KOPT-K1 (cell line): ENCODE measurements around the gene ACSS1.

Experiments used
- H3K27ac ChIP-seq: fragments of 200-600 bp; sonication (generic); 2 replicates; pipeline ENCODE4 v1.5.1; 2016; ENCODE audit warnings: antibody characterized with exemption, mild to moderate bottlenecking, low read depth, low read length; ENCODE audit not compliant: poor library complexity, severe bottlenecking
- H3K36me3 ChIP-seq: fragments of 200-600 bp; sonication (generic); 2 replicates; pipeline ENCODE4 v1.5.1; 2017; ENCODE audit warnings: antibody characterized with exemption, mild to moderate bottlenecking, low read length, moderate library complexity; ENCODE audit not compliant: insufficient read depth
- H3K9me3 ChIP-seq: fragments of 200-600 bp; sonication (generic); 2 replicates; pipeline ENCODE4 v1.5.1; 2017; ENCODE audit warnings: antibody characterized with exemption, low read length, mild to moderate bottlenecking; ENCODE audit not compliant: insufficient read depth, poor library complexity, severe bottlenecking

Gene ACSS1

DNA sequence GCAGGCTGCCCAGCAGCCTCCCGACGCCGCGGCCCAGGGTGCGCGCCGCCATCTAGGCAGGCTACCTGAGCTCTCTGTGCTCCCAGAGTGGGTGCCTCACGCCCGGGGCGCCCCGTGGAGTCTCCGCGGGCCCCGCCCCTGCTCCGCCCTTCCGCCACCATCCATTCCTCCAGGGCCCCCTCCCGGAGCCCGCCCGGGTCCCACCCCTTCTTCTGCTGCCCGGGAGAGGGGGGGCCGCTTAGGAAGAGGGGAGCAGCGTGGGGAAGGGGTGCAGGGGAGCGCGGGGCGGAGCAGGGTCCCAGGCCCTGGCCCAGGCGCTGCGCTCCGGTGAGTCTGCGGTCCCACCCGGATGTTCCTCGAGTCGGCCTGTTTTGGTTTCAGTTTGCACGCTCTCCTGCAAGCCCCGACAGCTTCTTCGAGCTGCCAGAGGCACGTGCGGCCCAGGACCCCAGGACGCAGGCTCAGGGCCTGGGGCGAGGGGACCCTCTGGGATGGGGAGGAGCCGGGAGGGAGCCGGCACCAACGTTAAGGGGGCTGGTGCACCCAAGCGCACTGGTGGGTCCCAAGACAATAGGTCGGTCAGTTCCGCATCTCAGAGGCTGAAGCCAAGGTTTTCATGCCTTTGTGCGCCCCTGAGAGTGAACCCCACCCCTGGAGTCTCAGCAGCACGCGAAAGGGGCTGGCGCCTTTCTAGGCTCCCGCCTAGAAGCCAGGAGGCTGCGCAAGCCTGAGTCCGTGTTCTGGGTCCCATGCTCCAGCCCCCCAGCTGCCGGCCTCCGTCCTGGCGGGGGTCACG is at the start of gene ACSS1:
ACSS1 (minus strand) TSS at position 89 of the 796 bp plus-strand sequence; CDS start at position 52, 37 bp downstream.
- H3K27ac ChIP-seq, result peak within 1 kb of the TSS; percentile 79
- no peaks in the 10 kb centered on the region for H3K9me3 ChIP-seq
- peaks cover 16% of the 10 kb centered on the region; the same call in 1 of the 2 replicates for H3K36me3 ChIP-seq

DNA sequence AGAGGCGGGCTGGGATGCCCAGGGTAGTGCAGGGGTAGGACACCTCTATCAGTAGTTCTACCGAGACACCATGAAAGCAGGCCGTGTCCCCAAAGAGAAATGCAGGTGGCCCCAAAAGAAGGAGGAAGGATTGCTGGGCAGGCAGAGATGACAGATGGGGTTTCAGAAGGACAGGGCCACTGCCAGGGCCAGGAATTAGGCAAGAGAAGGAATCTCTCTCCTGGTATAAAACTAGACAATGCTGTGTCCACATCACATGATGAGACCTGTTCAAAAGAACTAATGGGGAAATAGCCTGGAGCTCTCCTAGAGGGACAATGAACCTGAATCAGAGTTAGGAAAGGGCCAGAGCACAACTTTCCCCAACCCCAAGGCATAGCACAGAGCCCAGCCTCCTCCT is 45.6 kb upstream of the ACSS1 start:
- Histone ChIP-seq H3K9me3 (no peaks in the 10 kb centered on the region), H3K27ac (no peak overlapping the region), H3K36me3 (no peaks in the 10 kb centered on the region)

DNA sequence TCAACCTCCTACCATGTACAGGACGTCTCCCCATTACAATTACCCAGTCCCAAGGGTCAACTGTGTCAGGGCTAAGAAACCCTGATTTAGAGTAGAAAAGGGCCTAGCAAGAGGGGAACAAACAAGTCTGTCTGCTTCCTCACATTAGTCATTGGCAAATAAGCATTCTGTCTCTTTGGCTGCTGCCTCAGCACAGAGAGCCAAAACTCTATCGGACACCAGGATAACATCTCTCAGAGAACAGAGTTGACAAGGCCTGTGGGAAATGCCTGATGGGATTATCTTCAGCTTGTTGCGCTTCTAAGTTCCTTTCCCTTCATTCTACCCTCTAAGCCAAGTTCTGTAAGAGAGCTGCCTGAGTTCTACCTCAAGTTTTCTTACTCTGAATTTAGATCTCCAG is 43.0 kb upstream of the ACSS1 start:
- Histone ChIP-seq H3K27ac (no peak overlapping the region), H3K36me3 (no peaks in the 10 kb centered on the region), H3K9me3 (no peaks in the 10 kb centered on the region)

DNA sequence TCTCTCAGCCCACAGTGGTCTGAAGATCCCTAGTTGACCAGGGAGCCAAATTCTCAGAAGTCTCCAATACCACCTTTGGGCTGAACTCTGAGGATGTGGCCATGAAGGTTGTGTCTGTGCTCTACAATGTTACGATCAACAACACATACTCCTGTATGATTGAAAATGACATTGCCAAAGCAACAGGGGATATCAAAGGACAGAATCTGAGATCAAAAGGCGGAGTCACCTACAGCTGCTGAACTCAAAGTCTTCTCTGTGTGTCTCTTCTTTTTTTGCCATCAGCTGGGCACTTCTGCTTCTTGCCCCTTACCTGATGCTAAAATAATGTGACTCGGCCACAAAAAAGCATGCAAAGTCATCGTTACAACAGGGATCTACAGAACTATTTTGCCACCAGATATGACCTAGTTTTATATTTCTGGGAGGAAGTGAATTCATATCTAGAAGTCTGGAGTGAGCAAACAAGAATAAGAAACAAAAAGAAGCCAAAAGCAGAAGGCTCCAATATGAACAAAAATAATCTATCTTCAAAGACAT is 41.7 kb upstream of the ACSS1 start:
- Histone ChIP-seq H3K36me3 (no peaks in the 10 kb centered on the region), H3K9me3 (no peaks in the 10 kb centered on the region), H3K27ac (no peak overlapping the region)

DNA sequence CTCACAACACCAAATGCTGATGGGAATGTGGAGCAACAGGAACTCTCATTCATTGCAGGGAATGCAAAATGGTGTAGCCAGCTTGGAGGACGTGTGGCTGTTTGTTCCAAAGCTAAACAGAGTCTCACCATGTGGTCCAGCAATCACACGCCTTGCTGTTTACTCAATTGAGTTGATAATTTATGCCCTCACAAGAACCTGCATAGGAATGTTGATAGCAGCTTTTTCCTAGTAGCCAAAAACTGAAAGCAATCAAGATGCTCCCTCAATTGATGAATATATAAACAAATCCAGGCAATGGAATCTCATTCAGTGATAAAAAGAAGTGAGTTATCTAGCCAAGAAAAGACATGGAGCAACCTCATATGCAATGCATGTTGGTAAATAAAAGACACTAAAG is 39.6 kb upstream of the ACSS1 start:
- Histone ChIP-seq H3K36me3 (no peaks in the 10 kb centered on the region), H3K9me3 (no peaks in the 10 kb centered on the region), H3K27ac (no peak overlapping the region)

DNA sequence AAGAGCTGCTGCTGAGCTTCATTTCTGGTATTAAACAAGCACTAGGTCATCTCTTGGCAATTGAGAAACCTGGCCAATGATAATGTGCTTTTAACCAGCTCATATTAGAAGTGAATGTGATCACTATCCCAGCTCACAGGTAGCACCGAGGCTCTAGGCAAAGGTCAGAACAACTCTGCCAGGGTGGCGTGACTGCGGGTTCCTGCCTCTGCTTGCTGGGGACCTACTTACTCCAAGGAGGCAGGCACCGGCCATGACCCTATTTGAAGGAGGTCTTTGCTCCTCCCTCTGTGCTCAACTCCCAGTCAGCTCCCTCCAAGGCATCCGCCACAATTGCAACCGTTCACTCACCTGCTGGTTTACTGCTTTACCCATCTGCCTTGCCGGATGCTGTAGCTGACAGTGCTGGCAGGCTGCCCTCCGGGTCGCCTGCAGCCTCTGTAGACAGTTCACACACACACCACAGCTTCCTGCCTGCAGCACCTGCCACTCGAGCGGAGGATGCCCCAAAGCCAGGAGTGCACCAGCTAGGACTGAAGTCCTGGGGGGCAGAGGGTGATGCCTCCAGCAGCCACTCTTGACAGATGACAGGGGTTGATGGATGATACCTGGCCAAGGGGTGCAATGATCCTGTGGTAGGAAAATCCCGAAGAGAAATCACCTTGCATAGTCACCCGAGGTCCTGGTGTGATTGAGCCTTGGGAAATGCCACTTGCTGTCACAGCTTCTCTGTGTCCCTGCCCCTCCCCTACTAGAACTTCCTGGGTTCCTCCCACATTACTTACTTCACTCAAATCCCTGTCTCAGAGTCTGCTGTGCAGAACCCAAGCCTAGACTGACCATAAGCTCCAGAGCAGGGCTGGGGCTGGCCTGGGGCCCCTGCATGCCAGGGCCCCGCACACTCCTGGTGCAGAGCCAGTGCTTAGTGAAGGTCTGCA is 32.8 kb upstream of the ACSS1 start:
- Histone ChIP-seq H3K36me3 (no peaks in the 10 kb centered on the region), H3K27ac (peak overlapping the region; percentile 97), H3K9me3 (no peaks in the 10 kb centered on the region)

DNA sequence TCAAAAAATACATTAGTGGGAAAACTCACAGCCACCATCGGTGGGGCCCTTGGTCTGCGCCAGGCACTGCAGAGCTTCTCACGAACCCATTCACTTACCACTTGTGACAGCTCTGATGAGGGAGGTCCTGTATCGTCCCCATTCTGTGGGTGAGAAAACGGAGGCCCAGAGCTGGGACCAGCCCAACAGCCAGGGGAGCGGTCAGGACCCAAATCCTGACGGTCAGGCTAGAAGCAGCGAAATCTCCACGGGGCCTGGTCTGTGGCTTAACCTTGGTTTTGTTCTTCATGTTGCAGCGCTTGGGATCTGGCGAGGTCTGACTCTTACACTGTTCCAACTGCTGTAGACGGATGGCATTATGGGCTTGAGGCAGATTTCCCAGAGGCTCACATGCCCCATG is 31.7 kb upstream of the ACSS1 start:
- Histone ChIP-seq H3K27ac (peak overlapping the region; percentile 97), H3K9me3 (peaks cover 3% of the 10 kb centered on the region), H3K36me3 (no peaks in the 10 kb centered on the region)

DNA sequence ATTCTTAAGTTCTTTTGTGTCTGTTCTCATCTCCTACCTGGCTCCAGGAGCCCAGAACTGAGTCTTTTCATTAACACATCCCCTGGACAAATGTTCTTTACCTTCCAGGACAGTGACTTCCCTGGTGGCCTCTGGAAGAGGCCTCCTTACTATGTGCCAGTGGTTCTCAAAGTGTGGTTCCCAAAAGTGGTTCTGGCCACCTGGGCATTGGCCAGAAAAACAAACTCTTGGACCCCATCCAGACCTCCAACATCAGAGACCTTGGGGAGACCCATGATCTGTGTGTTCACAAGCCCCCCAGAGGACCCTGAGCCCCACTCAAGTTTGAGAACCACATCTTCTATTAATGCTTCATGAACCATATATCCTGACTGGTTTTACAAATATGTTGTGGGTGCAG is 31.2 kb upstream of the ACSS1 start:
- H3K27ac ChIP-seq, result peak overlapping the region; percentile 97
- H3K9me3 ChIP-seq, result peaks cover 9% of the 10 kb centered on the region
- no peaks in the 10 kb centered on the region for H3K36me3 ChIP-seq

DNA sequence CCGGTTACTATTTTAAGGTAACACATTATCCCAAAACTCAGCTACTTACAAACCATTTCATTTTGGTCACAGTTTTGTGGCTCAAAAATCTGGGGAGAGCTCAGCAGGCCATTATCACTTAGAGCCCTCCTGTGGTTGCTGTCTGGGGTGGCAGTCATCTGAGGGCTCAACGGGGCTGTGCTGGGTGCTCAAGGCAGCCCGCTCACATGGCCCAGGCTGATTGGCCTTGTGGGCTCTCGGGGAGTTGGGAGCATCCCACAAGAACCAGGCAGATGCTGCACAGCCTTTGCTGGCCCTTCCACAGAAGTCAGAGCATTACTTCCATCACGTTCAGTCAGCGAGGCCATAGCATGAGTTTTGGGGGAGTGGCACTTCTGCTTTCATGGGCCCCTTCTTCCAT is 30.3 kb upstream of the ACSS1 start:
- Histone ChIP-seq H3K36me3 (no peaks in the 10 kb centered on the region), H3K27ac (peak overlapping the region; percentile 97), H3K9me3 (peaks cover 17% of the 10 kb centered on the region)

DNA sequence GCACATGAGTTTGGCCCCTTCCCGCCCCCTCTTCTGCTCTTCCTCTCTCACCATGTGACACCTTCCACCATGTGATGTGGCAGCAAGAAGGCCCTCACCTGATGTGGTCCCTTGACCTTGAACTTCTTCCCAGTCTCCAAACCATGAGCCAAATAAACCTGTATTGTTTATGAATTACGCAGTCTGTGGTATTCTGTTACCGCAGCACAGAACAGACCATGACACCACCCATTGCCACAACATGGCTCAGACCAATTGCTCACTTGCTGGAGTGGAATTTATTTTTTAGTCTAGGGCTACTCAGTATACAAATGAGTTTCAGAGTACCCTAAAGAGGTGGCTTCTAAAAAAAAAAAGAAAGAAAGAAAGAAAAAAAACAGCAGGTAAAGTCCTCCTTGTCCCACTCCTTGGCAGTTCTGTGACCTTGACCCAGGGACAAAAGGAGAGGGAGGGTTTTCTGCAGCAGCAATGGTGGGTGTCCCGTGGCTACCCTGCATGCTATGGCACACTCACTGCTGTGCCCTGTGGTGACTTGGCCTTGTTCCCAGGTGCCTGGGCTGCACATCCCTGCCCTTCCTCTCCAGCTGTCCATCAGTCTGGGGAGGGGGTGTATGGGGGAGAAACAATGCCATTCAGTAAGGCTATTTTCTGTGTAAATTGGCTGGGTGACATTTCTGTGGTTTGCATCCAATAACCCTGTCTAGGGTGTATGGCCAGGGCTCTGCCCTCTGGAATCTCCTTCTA is 29.4 kb upstream of the ACSS1 start:
- peak overlapping the region; percentile 97 for H3K27ac ChIP-seq
- H3K9me3 ChIP-seq, result peaks cover 26% of the 10 kb centered on the region
- H3K36me3 ChIP-seq, result no peaks in the 10 kb centered on the region

DNA sequence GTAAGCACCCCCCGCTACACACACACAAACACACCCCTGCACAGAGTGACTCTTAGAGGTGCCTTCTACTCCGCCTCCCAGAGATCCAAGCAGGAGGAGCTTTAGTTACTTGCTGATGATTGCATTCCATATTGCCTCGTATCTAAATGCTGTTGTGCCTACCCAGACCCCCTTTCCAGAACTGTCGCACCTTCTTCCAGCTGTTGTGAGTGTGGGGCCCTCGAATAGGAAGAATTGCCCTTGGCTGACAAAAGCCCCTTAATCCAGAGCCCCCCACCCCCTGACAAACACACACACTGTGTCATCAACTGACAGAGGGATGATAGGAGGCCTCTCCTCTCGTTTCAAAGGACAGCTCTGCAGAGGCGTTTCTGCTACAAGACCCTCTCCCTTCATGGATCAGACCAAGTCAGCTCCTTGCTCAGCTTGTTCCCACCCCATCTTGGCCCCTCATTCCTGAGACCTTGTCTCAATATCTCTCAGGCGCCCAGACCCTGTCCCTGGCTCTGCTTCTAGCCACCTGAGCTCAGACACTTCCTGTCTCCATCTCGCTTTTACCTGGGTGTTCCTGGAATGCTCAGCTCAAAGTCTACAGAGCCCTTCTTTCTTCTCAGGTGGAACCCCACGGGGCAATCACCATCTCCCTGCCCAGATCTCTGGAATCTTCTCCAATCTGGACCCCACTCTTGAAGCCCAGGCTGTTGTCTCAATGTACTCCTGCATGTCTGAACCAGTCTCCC is 28.0 kb upstream of the ACSS1 start:
- Histone ChIP-seq H3K36me3 (no peaks in the 10 kb centered on the region), H3K9me3 (peaks cover 39% of the 10 kb centered on the region), H3K27ac (peak overlapping the region; percentile 97)

DNA sequence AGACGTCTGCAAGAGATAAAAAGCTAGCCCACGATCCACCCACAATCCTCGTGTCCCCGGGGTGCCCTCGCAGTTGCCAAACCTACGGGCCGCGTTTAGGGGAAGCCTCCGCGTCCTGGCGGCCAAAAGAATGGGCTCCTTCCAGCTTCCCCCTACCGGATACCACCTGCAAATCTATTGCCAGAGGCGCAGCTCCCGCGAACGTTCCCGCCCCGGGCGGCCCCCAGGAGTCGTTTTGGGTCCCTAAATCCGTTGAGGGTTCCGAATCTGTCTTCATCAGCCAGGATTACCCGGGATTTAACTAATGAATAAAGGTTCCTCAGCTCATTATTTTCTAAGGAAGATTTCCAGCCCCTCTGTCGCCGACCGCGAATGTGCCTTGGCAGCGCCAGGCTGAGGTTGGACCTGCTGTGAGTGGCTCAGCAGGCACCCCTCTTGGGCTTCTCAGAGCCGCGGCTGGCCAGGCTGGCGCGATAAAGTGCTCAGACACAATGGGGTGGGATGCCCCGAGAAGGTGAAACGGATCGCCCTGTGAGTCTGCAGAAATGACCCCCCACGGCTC is 26.8 kb upstream of the ACSS1 start:
- Histone ChIP-seq H3K27ac (no peak overlapping the region), H3K36me3 (no peaks in the 10 kb centered on the region), H3K9me3 (peaks cover 39% of the 10 kb centered on the region)

DNA sequence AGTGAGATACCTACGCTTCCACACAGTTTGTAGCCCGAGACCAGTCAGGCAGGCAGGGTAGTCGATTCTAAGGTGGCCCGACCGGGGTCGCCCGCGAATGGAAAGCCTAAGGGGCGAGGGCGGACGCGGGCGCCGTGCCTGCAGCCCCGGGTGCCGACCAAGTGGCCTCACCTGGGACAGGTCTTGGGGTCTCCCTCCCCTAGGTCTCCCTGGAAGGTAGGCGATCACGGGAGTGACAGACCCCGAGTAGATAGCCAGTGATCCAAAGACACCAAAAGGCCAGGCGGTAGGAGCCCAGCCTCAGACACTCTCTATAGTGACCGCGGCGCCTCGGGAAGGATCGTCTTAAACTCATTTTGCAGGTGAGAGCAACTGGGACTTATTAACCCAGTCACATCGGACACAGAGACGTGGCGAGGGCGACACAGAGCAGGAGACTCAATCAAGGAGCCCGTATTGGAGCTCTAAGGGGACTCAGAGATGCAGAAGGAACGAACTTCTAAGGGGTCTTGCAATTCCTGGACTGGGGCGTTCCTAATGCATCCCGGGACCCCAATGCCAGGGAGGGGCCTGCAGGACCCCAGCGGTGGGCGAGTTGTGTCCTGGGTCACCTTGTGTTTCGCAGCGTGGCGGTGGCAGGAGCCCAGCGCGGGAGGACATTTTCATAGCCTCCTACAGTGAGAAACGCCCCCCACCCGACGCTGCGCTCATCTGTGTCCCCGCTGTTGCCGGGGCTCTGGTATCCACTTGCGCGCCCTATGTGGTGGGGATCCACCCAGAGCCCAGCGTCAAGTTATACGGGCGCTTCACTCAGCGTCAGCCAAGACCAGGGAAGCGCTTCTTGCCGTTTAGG is 26.1 kb upstream of the ACSS1 start:
- Histone ChIP-seq H3K9me3 (peaks cover 39% of the 10 kb centered on the region), H3K27ac (no peak overlapping the region), H3K36me3 (no peaks in the 10 kb centered on the region)
